HepG2 (cell line): ENCODE data around the gene GARIN3. TPM values are rescaled to one million over a fixed set of nuclear protein-coding genes. Genes with fewer than 3 reads are reported as not detected.

ENCODE experiments used
- CC2D1A ChIP-seq: sonication (generic); formaldehyde crosslinking; IDR thresholded peaks from 2 replicates; pipeline ENCODE4 v1.8.1; 2023; ENCODE audit warnings: mild to moderate bottlenecking, missing genetic modification reagents
- CSRNP2 ChIP-seq: sonication (generic); formaldehyde crosslinking; conservative IDR thresholded peaks from 2 replicates; pipeline ENCODE4 v1.8.0; 2022; ENCODE audit warnings: low read depth, missing genetic modification reagents
- EEA1 ChIP-seq: sonication (generic); formaldehyde crosslinking; IDR thresholded peaks from 2 replicates; pipeline ENCODE4 v1.5.1; 2020; ENCODE audit warnings: mild to moderate bottlenecking, missing genetic modification reagents, borderline replicate concordance
- HMGXB3 ChIP-seq: sonication (generic); formaldehyde crosslinking; IDR thresholded peaks from 2 replicates; pipeline ENCODE4 v1.4.0; 2020; ENCODE audit warnings: missing genetic modification reagents, borderline replicate concordance
- IKZF5 ChIP-seq: IDR thresholded peaks from 2 replicates; pipeline ENCODE4 v1.6.1; 2018; ENCODE audit warnings: missing genetic modification reagents, mild to moderate bottlenecking, missing compliant biosample characterization
- MBD4 ChIP-seq: IDR thresholded peaks from 2 replicates; pipeline ENCODE4 v1.6.1; 2012; ENCODE audit warnings: low read length, inconsistent platforms, borderline replicate concordance
- NCOA2 ChIP-seq: sonication (generic); formaldehyde crosslinking; IDR thresholded peaks from 2 replicates; pipeline ENCODE4 v1.8.0; 2022; ENCODE audit warnings: inconsistent platforms
- PHF21A ChIP-seq: sonication (generic); formaldehyde crosslinking; IDR thresholded peaks from 2 replicates; pipeline ENCODE4 v1.5.0; 2020; ENCODE audit warnings: mild to moderate bottlenecking, missing genetic modification reagents
- REPIN1 ChIP-seq: sonication (generic); formaldehyde crosslinking; IDR thresholded peaks from 2 replicates; pipeline ENCODE4 v1.8.0; 2022; ENCODE audit warnings: missing genetic modification reagents, low read depth, mild to moderate bottlenecking, borderline replicate concordance
- RXRB ChIP-seq: IDR thresholded peaks from 2 replicates; pipeline ENCODE4 v1.6.1; 2016; ENCODE audit warnings: borderline replicate concordance, missing genetic modification reagents, missing compliant biosample characterization
- SSRP1 ChIP-seq: IDR thresholded peaks from 2 replicates; pipeline ENCODE4 v1.6.1; 2016; ENCODE audit warnings: control low read depth
- TEAD3 ChIP-seq: optimal IDR thresholded peaks from 2 replicates; pipeline ENCODE3; 2016; ENCODE audit warnings: borderline replicate concordance
- TFDP2 ChIP-seq: sonication (generic); formaldehyde crosslinking; IDR thresholded peaks from 2 replicates; pipeline ENCODE4 v1.4.0; 2020; ENCODE audit warnings: missing genetic modification reagents
- YEATS4 ChIP-seq: sonication (generic); formaldehyde crosslinking; IDR thresholded peaks from 2 replicates; pipeline ENCODE4 v1.4.0; 2020; ENCODE audit warnings: missing genetic modification reagents, borderline replicate concordance
- ZNF3 ChIP-seq: IDR thresholded peaks from 2 replicates; pipeline ENCODE4 v1.7.0; 2017; ENCODE audit warnings: inconsistent platforms
- ZNF331 ChIP-seq: sonication (generic); formaldehyde crosslinking; IDR thresholded peaks from 2 replicates; pipeline ENCODE4 v1.4.0; 2020; ENCODE audit warnings: missing genetic modification reagents
- ZNF7 ChIP-seq: IDR thresholded peaks from 2 replicates; pipeline ENCODE4 v1.6.1; 2016; ENCODE audit warnings: missing biosample characterization, missing genetic modification reagents
- polyA plus RNA-seq, 8 experiments: library from polyadenylated mRNA; depleted of rRNA in 3 of 8; stranded (reverse) in 7 of 8; unstranded in 1 of 8; fragments of >200 nt; fragmentation: Illumina TruSeq in 4 of 8; extraction: Trizol in 4 of 8; gene quantifications; 2 replicates each; pipeline versions ENCODE4 v1.2.1 to v1.2.3, GENCODE V29; 2011 to 2016; ENCODE audit warnings: low read depth in 4 of 8, missing spikeins in 1 of 8, mixed read lengths in 1 of 8; ENCODE audit not compliant: insufficient read depth in 1 of 8
- total RNA-seq, 5 experiments: library from RNA; depleted of rRNA; stranded (reverse); fragments of >200 nt; fragmentation: Illumina TruSeq; extraction: Trizol; gene quantifications; 2 replicates each; pipeline ENCODE4 v1.2.3, GENCODE V29; 2016; ENCODE audit warnings: low read depth in 1 of 5
- TF ChIP-seq, protein P1 (sequence below): sonication (generic); formaldehyde crosslinking; IDR thresholded peaks from 2 replicates; pipeline ENCODE4 v1.4.0; 2020; ENCODE audit warnings: missing genetic modification reagents
- TF ChIP-seq, protein P2 (sequence below): sonication (generic); formaldehyde crosslinking; IDR thresholded peaks from 2 replicates; pipeline ENCODE4 v1.4.0; 2020; ENCODE audit warnings: missing genetic modification reagents
- TF ChIP-seq, protein P3 (sequence below): sonication (generic); formaldehyde crosslinking; IDR thresholded peaks from 2 replicates; pipeline ENCODE4 v1.4.0; 2020; ENCODE audit warnings: mild to moderate bottlenecking, missing genetic modification reagents

Gene GARIN3
- total and polyA plus RNA-seq, 2 of the 13 experiments (the other 11 are each of a cell fraction or from before 2014, with no cell fraction given) = not detected

GRCh38 chr5:157142317-157143126 is 23.5 kb downstream of the GARIN3 start, which contains the start of gene MED7 (continued):
- TF ChIP-seq IKZF5 (CRISPR knock-in tag) = peak; percentile 71; the same call in 1 of the 2 replicates
- TF ChIP-seq CSRNP2 (CRISPR knock-in tag) = no peak
- TF ChIP-seq EEA1 (CRISPR knock-in tag) = no peak
- no peak for TF ChIP-seq SSRP1 (CRISPR knock-in tag)
- TF ChIP-seq, protein P1, sequence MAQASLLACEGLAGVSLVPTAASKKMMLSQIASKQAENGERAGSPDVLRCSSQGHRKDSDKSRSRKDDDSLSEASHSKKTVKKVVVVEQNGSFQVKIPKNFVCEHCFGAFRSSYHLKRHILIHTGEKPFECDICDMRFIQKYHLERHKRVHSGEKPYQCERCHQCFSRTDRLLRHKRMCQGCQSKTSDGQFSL = no peak
- TF ChIP-seq TFDP2 (CRISPR knock-in tag) = peak; percentile 57; the same call in 1 of the 2 replicates
- TF ChIP-seq, protein P2, sequence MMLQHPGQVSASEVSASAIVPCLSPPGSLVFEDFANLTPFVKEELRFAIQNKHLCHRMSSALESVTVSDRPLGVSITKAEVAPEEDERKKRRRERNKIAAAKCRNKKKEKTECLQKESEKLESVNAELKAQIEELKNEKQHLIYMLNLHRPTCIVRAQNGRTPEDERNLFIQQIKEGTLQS (CRISPR knock-in tag) = peak; percentile 25; the same call in 1 of the 2 replicates
- TF ChIP-seq MBD4 = no peak
- no peak for TF ChIP-seq ZNF3
- TF ChIP-seq NCOA2 (CRISPR knock-in tag) = no peak
- TF ChIP-seq YEATS4 (CRISPR knock-in tag) = peak; percentile 24; the same call in 1 of the 2 replicates
- no peak for TF ChIP-seq TEAD3 (CRISPR knock-in tag)
- no peak for TF ChIP-seq ZNF7 (CRISPR knock-in tag)
- TF ChIP-seq PHF21A = peak; percentile 45
- TF ChIP-seq RXRB (CRISPR knock-in tag) = no peak; the same call in 1 of the 2 replicates
- 0 out of 2 replicates have a peak, but pooled peaks have one; percentile 47 for TF ChIP-seq HMGXB3
- 0 out of 2 replicates have a peak, but pooled peaks have one; percentile 25 for TF ChIP-seq ZNF331
- TF ChIP-seq REPIN1 (CRISPR knock-in tag) = peak; percentile 53; the same call in 1 of the 2 replicates
- TF ChIP-seq, protein P3, sequence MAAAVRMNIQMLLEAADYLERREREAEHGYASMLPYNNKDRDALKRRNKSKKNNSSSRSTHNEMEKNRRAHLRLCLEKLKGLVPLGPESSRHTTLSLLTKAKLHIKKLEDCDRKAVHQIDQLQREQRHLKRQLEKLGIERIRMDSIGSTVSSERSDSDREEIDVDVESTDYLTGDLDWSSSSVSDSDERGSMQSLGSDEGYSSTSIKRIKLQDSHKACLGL = no peak
- TF ChIP-seq CC2D1A (CRISPR knock-in tag) = no peak
